Osteoblast (primary cell): ENCODE data around the gene KLK15. TPM values are rescaled to one million over a fixed set of nuclear protein-coding genes. Genes with fewer than 3 reads are reported as not detected.

Source experiments
- DNase-seq: peaks from one replicate; pipeline ENCODE4 v3.0.0; 2011; ENCODE audit warnings: low spot score, mixed read lengths; ENCODE audit not compliant: insufficient read length; ENCODE audit errors: missing footprints
- H2AFZ ChIP-seq: 2 replicates; pipeline ENCODE4 v1.6.0; 2011; ENCODE audit warnings: mild to moderate bottlenecking, low read length
- H3K27ac ChIP-seq: 2 replicates; pipeline ENCODE4 v1.5.1; 2011; ENCODE audit warnings: mild to moderate bottlenecking, low read depth, low read length, moderate library complexity
- H3K27me3 ChIP-seq: 2 replicates; pipeline ENCODE4 v1.6.0; 2012; ENCODE audit warnings: mild to moderate bottlenecking, control low read depth, inconsistent platforms, low read length, moderate library complexity; ENCODE audit not compliant: insufficient read depth
- H3K36me3 ChIP-seq: 2 replicates; pipeline ENCODE4 v1.5.1; 2011; ENCODE audit warnings: mild to moderate bottlenecking, low read length, control low read depth, moderate library complexity; ENCODE audit not compliant: insufficient read depth
- H3K4me1 ChIP-seq: 2 replicates; pipeline ENCODE4 v1.5.1; 2011; ENCODE audit warnings: mild to moderate bottlenecking, low read length, control low read depth, moderate library complexity; ENCODE audit not compliant: insufficient read depth
- H3K4me2 ChIP-seq: 2 replicates; pipeline ENCODE4 v1.6.0; 2011; ENCODE audit warnings: mild to moderate bottlenecking, low read length; ENCODE audit not compliant: insufficient read depth
- H3K4me3 ChIP-seq: fragments of 200-600 bp; sonication (generic); 3 replicates; pipeline ENCODE4 v1.5.1; 2012; ENCODE audit warnings: mild to moderate bottlenecking, low read length, inconsistent platforms; ENCODE audit not compliant: insufficient read depth
- H3K79me2 ChIP-seq: 2 replicates; pipeline ENCODE4 v1.6.0; 2012; ENCODE audit warnings: mild to moderate bottlenecking, low read length, control low read depth, inconsistent platforms; ENCODE audit not compliant: insufficient read depth
- H3K9me3 ChIP-seq: 2 replicates; pipeline ENCODE4 v1.5.1; 2011; ENCODE audit warnings: low read depth, low read length, control low read depth
- H4K20me1 ChIP-seq: 2 replicates; pipeline ENCODE4 v1.6.0; 2012; ENCODE audit warnings: mild to moderate bottlenecking, low read length, control low read depth; ENCODE audit not compliant: insufficient read depth
- CTCF ChIP-seq: IDR thresholded peaks from 2 replicates; pipeline ENCODE4 v1.5.1; 2011; ENCODE audit warnings: mild to moderate bottlenecking, low read depth, low read length, moderate library complexity; ENCODE audit errors: extremely low read depth
- total RNA-seq: library from RNA; depleted of rRNA; stranded (reverse); fragments of >200 nt; gene quantifications from 2 replicates; pipeline ENCODE4 v1.2.3, GENCODE V29; 2012

KLK15 gene
- total RNA-seq, 1 donor = not detected

DNA sequence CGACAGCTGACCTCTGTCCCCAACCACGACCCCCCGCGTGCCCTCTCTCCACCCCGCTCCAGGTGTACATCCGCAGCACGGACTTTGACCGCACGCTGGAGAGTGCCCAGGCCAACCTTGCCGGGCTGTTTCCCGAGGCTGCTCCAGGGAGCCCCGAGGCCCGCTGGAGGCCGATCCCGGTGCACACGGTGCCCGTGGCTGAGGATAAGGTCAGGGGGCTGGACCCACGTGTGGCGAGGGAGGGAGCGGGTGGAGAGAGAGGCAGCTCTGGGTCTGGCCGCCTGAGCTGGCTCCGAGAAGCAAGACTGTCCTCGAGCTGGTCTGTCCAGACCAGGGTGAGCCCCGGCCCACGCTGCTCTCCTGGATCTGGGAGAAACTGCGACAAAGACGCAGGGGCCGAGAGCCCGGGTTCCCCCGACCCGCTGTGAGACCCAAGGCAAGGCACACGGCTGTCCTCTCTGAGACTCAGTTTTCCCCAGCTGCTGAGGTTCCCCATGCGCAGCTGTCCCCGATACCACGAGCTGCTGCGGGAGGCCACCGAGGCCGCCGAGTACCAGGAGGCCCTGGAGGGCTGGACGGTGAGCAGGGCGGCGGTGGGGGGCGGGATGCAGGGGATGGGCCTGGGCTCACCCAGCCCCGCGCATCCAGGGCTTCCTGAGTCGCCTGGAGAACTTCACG is 41.6 kb downstream of the KLK15 start:
- Histone ChIP-seq H3K4me1 (no peaks in the 10 kb centered on the region), H3K36me3 (no peaks in the 10 kb centered on the region), H3K27ac (no peak overlapping the region), H3K27me3 (no peaks in the 10 kb centered on the region), H2AFZ (no peak overlapping the region), H3K4me2 (no peak overlapping the region), H3K4me3 (no peak overlapping the region), H4K20me1 (peaks cover 5% of the 10 kb centered on the region), H3K79me2 (no peaks in the 10 kb centered on the region), H3K9me3 (no peaks in the 10 kb centered on the region)
- peak; percentile 88 for DNase-seq
- no peak for TF ChIP-seq CTCF

DNA sequence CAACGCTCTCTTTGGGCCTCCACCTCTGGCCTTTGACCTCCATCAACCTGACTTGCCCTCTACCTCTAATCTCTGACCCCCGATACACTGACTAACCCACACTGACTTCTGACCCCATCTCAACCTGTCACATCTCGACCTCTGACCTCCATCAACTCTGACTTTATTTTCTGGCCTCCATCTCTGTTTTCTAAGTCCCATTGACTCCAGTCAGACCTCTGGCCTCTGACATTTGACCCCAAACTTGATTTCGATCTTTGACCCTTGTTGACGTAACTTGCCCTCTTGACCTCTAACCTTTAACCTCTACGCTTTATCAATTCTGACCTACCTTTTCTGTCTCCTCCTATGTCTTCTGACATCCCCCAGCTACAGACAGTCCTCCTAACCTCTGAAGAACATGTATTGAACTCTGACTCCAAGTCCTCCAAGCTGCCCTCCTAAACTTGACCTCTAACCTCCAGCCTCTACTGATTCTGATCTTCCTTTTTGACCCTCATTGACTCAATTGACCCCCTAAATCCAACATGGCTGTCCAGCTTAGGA is 42.4 kb downstream of the KLK15 start:
- peak; percentile 61 for DNase-seq
- no peaks in the 10 kb centered on the region for H3K4me1 ChIP-seq

GRCh38 chr19:50790396-50790795 is 43.0 kb downstream of the KLK15 start, which contains the start of gene ACP4:
TSS of gene ACP4 (plus strand) at chr19:50790415. CDS start at chr19:50790415, 0 bp downstream.
- peak; percentile 75 for DNase-seq
- Histone ChIP-seq H3K79me2 (no peaks in the 10 kb centered on the region), H3K36me3 (no peaks in the 10 kb centered on the region), H3K9me3 (no peaks in the 10 kb centered on the region), H4K20me1 (no peaks in the 10 kb centered on the region), H3K4me1 (no peaks in the 10 kb centered on the region), H3K27ac (no peak within 1 kb of the TSS), H3K4me3 (no peak within 1 kb of the TSS), H3K27me3 (no peaks in the 10 kb centered on the region), H3K4me2 (no peak within 1 kb of the TSS), H2AFZ (no peak within 1 kb of the TSS)
- TF ChIP-seq CTCF = no peak

More for the DNA sequence above, 42.4 kb downstream of the KLK15 start:
- Histone ChIP-seq H3K36me3 (no peaks in the 10 kb centered on the region), H3K4me2 (no peak overlapping the region), H3K27me3 (no peaks in the 10 kb centered on the region), H4K20me1 (peaks cover 4% of the 10 kb centered on the region), H3K4me3 (no peak overlapping the region), H3K79me2 (no peaks in the 10 kb centered on the region), H2AFZ (no peak overlapping the region), H3K9me3 (no peaks in the 10 kb centered on the region), H3K27ac (no peak overlapping the region)
- no peak for TF ChIP-seq CTCF

DNA sequence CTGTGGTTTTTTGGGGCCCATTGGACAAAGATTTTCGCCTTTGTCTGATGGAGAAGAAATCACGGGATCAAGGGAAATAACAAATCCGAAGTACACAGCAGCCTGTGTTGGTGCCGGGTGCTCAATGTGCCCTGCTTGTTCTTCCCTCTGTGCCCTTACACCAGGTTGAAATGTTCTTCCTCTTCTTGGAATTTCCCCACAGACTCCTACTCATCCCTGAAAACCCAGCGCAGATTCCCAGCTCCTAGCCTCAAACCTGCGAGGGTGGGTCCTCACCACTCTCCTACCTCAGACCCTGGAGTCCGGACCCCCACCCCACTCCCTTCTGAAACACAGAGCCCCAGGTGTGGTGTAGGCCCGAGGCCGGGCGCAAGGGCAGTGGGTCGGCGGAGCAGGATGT is 48.0 kb downstream of the KLK15 start:
- H3K27ac ChIP-seq = no peak overlapping the region
- H3K4me1 ChIP-seq = peaks cover 6% of the 10 kb centered on the region
- peak; percentile 71 for DNase-seq
- no peaks in the 10 kb centered on the region for H3K9me3 ChIP-seq
- H3K4me3 ChIP-seq = no peak overlapping the region
- no peak overlapping the region for H3K4me2 ChIP-seq
- no peaks in the 10 kb centered on the region for H3K79me2 ChIP-seq
- peaks cover 14% of the 10 kb centered on the region for H3K27me3 ChIP-seq
- no peaks in the 10 kb centered on the region for H4K20me1 ChIP-seq
- H3K36me3 ChIP-seq = no peaks in the 10 kb centered on the region
- no peak for TF ChIP-seq CTCF
- H2AFZ ChIP-seq = no peak overlapping the region
